ENCODE results near the gene SIX4.

Gene SIX4

GRCh38 chr14:60721326-60722106 lies 2.6 kb downstream of the SIX4 start:
- no peak for DNase-seq

- no peak for DNase-seq
Measured at GRCh38 chr14:60720962-60721325, 3.2 kb downstream of the SIX4 start.

- DNase-seq = no peak
Measured at GRCh38 chr14:60720391-60720790, 3.8 kb downstream of the SIX4 start.

GRCh38 chr14:60713513-60713912 lies 10.6 kb downstream of the SIX4 start:
- no peak for DNase-seq

GRCh38 chr14:60710494-60710893 lies 13.7 kb downstream of the SIX4 start:
- DNase-seq = no peak

- DNase-seq = no peak
Measured at GRCh38 chr14:60707858-60708257, 16.3 kb downstream of the SIX4 start.

GRCh38 chr14:60705100-60705499 lies 19.1 kb downstream of the SIX4 start:
- DNase-seq = no peak

- DNase-seq = no peak
Measured at GRCh38 chr14:60700598-60700997, 23.6 kb downstream of the SIX4 start.

GRCh38 chr14:60695327-60695726 lies 28.8 kb downstream of the SIX4 start:
- DNase-seq = no peak

GRCh38 chr14:60691383-60692113 lies 32.6 kb downstream of the SIX4 start:
- no peak for DNase-seq

- no peak for DNase-seq
Measured at GRCh38 chr14:60686865-60687264, 37.3 kb downstream of the SIX4 start.

GRCh38 chr14:60684203-60684602 lies 39.9 kb downstream of the SIX4 start:
- DNase-seq = no peak

GRCh38 chr14:60681271-60681670 lies 42.9 kb downstream of the SIX4 start:
- no peak for DNase-seq

- no peak for DNase-seq
Measured at GRCh38 chr14:60680511-60680910, 43.6 kb downstream of the SIX4 start.

GRCh38 chr14:60679566-60680258 lies 44.4 kb downstream of the SIX4 start:
- DNase-seq = no peak

- no peak for DNase-seq
Measured at GRCh38 chr14:60677701-60678100, 46.5 kb downstream of the SIX4 start.

- no peak for DNase-seq
Measured at GRCh38 chr14:60670989-60671388, 53.2 kb downstream of the SIX4 start.

GRCh38 chr14:60668431-60669112 lies 55.6 kb downstream of the SIX4 start:
- DNase-seq = no peak

- DNase-seq = no peak
Measured at GRCh38 chr14:60665177-60665550, 59.0 kb downstream of the SIX4 start.

GRCh38 chr14:60662982-60663381 lies 61.2 kb downstream of the SIX4 start:
- DNase-seq = no peak

GRCh38 chr14:60661721-60662120 lies 62.4 kb downstream of the SIX4 start:
- no peak for DNase-seq

Data from NCI-H1694 (cell line).